ENCODE measurements around the gene CHRM5.
"Not testable (repeated sequence)": the region's sequence is repeated elsewhere in the genome, so short reads cannot be mapped to it uniquely, and the experiment has no call there.

The CHRM5 gene

GRCh38 chr15:34049112-34049511, 80.8 kb downstream of the CHRM5 start:
- Histone ChIP-seq H3K27ac (no peak overlapping the region), H3K4me1 (ENCODE audit: low read depth, poor library complexity, severe bottlenecking) (no peaks in the 10 kb centered on the region), H3K79me2 (ENCODE audit: insufficient read depth, low read depth) (no peaks in the 10 kb centered on the region), H3K36me3 (ENCODE audit: insufficient read depth) (no peaks in the 10 kb centered on the region), H4K20me1 (ENCODE audit: insufficient read depth) (no peaks in the 10 kb centered on the region), H2AFZ (ENCODE audit: low read depth) (no peak overlapping the region), H3K4me2 (no peak overlapping the region), H3K4me3 (IDR thresholded peaks at IDR 0.05; ENCODE audit: insufficient read depth, low read depth, low read length) (no peak overlapping the region), H3K27me3 (ENCODE audit: insufficient read depth, low read depth) (no peaks in the 10 kb centered on the region), H3K9ac (no peak overlapping the region)
- TF ChIP-seq CTCF (conservative IDR thresholded peaks at IDR 0.05; ENCODE audit: low read depth, low read length), result no peak

- H3K27ac ChIP-seq; H3K36me3 ChIP-seq (ENCODE audit: insufficient read depth); H3K79me2 ChIP-seq (ENCODE audit: insufficient read depth, low read depth); H3K4me3 ChIP-seq (IDR thresholded peaks at IDR 0.05; ENCODE audit: insufficient read depth, low read depth, low read length); H3K4me2 ChIP-seq; H3K9ac ChIP-seq; H2AFZ ChIP-seq (ENCODE audit: low read depth); H3K4me1 ChIP-seq (ENCODE audit: low read depth, poor library complexity, severe bottlenecking); H4K20me1 ChIP-seq (ENCODE audit: insufficient read depth); H3K27me3 ChIP-seq (ENCODE audit: insufficient read depth, low read depth): not testable (repeated sequence)
These were observed 82.1 kb downstream of the CHRM5 start for GRCh38 chr15:34050385-34050784.

- TF ChIP-seq CTCF (conservative IDR thresholded peaks at IDR 0.05; ENCODE audit: low read depth, low read length), result no peak
- Histone ChIP-seq H2AFZ (ENCODE audit: low read depth) (no peak overlapping the region), H3K4me1 (ENCODE audit: low read depth, poor library complexity, severe bottlenecking) (no peaks in the 10 kb centered on the region), H3K27ac (no peak overlapping the region), H3K79me2 (ENCODE audit: insufficient read depth, low read depth) (no peaks in the 10 kb centered on the region), H3K4me2 (no peak overlapping the region), H3K27me3 (ENCODE audit: insufficient read depth, low read depth) (no peaks in the 10 kb centered on the region), H3K36me3 (ENCODE audit: insufficient read depth) (no peaks in the 10 kb centered on the region), H4K20me1 (ENCODE audit: insufficient read depth) (no peaks in the 10 kb centered on the region), H3K9ac (no peak overlapping the region), H3K4me3 (IDR thresholded peaks at IDR 0.05; ENCODE audit: insufficient read depth, low read depth, low read length) (no peak overlapping the region)
These were observed 85.9 kb downstream of the CHRM5 start for GRCh38 chr15:34054081-34054707.

- Histone ChIP-seq H3K36me3 (ENCODE audit: insufficient read depth) (no peaks in the 10 kb centered on the region), H3K79me2 (ENCODE audit: insufficient read depth, low read depth) (no peaks in the 10 kb centered on the region), H4K20me1 (ENCODE audit: insufficient read depth) (no peaks in the 10 kb centered on the region), H3K27ac (no peak overlapping the region), H3K4me2 (no peak overlapping the region), H3K4me1 (ENCODE audit: low read depth, poor library complexity, severe bottlenecking) (no peaks in the 10 kb centered on the region), H2AFZ (ENCODE audit: low read depth) (no peak overlapping the region), H3K4me3 (IDR thresholded peaks at IDR 0.05; ENCODE audit: insufficient read depth, low read depth, low read length) (no peak overlapping the region), H3K27me3 (ENCODE audit: insufficient read depth, low read depth) (no peaks in the 10 kb centered on the region), H3K9ac (no peak overlapping the region)
- no peak for TF ChIP-seq CTCF (conservative IDR thresholded peaks at IDR 0.05; ENCODE audit: low read depth, low read length)
These were observed 87.7 kb downstream of the CHRM5 start for GRCh38 chr15:34055868-34056595.

GRCh38 chr15:34056911-34057310, 88.6 kb downstream of the CHRM5 start:
- H3K79me2 ChIP-seq (ENCODE audit: insufficient read depth, low read depth), result no peaks in the 10 kb centered on the region
- H3K27me3 ChIP-seq (ENCODE audit: insufficient read depth, low read depth), result no peaks in the 10 kb centered on the region
- H3K9ac ChIP-seq, result no peak overlapping the region
- no peak for TF ChIP-seq CTCF (conservative IDR thresholded peaks at IDR 0.05; ENCODE audit: low read depth, low read length)
- H3K4me2 ChIP-seq, result no peak overlapping the region
- H3K4me3 ChIP-seq (IDR thresholded peaks at IDR 0.05; ENCODE audit: insufficient read depth, low read depth, low read length), result no peak overlapping the region
- no peaks in the 10 kb centered on the region for H3K4me1 ChIP-seq (ENCODE audit: low read depth, poor library complexity, severe bottlenecking)
- no peak overlapping the region for H3K27ac ChIP-seq
- H4K20me1 ChIP-seq (ENCODE audit: insufficient read depth), result no peaks in the 10 kb centered on the region
- no peak overlapping the region for H2AFZ ChIP-seq (ENCODE audit: low read depth)
- no peaks in the 10 kb centered on the region for H3K36me3 ChIP-seq (ENCODE audit: insufficient read depth)
